Small intestine (tissue), 7 donors: ENCODE measurements around the gene HSFX3. TPM values are rescaled to one million over a fixed set of nuclear protein-coding genes. Genes with fewer than 3 reads are reported as not detected.
A peak's percentile ranks its signal among the peaks of the same experiment; 100 is the strongest.
"Not testable (repeated sequence)": the region's sequence is repeated elsewhere in the genome, so short reads cannot be mapped to it uniquely, and the experiment has no call there.

ENCODE experiments used
- DNase-seq, 2 donors: peaks; one replicate each; pipeline versions ENCODE4 v3.0.0 to v3.0.0-alpha.2; 2013
- FAIRE-seq: peaks from 2 replicates; lab custom pipeline; 2012; peaks lifted over from hg19 to GRCh38; lab: Jason Lieb, UNC
- H3K27ac ChIP-seq, 3 donors: one replicate each; pipeline ENCODE4 v1.5.1; 2013; ENCODE audit warnings: low read length in 2 of 3, mild to moderate bottlenecking in 2 of 3, control low read depth in 1 of 3, inconsistent platforms in 1 of 3, low read depth in 1 of 3, moderate library complexity in 1 of 3
- H3K27me3 ChIP-seq, 3 donors: one replicate each; pipeline ENCODE4 v1.6.1; 2013; ENCODE audit warnings: low read length in 3 of 3, inconsistent platforms in 1 of 3; ENCODE audit not compliant: control insufficient read depth in 3 of 3, insufficient read depth in 3 of 3
- H3K36me3 ChIP-seq, 3 donors: one replicate each; pipeline ENCODE4 v1.6.1; 2013; ENCODE audit warnings: low read length in 3 of 3, inconsistent platforms in 1 of 3, low read depth in 1 of 3, mild to moderate bottlenecking in 1 of 3, moderate library complexity in 1 of 3; ENCODE audit not compliant: control insufficient read depth in 3 of 3, insufficient read depth in 2 of 3
- H3K4me1 ChIP-seq, 3 donors: one replicate each; pipeline ENCODE4 v1.6.1; 2013; ENCODE audit warnings: low read length in 2 of 3, inconsistent platforms in 1 of 3, low read depth in 1 of 3, mild to moderate bottlenecking in 1 of 3, moderate library complexity in 1 of 3; ENCODE audit not compliant: control insufficient read depth in 3 of 3, insufficient read depth in 2 of 3
- H3K4me3 ChIP-seq, 3 donors: one replicate each; pipeline ENCODE4 v1.5.1; 2013; ENCODE audit warnings: low read length in 3 of 3, control low read depth in 1 of 3, inconsistent platforms in 1 of 3, low read depth in 1 of 3, mild to moderate bottlenecking in 1 of 3, moderate library complexity in 1 of 3
- H3K9me3 ChIP-seq, 2 donors: one replicate each; pipeline ENCODE4 v1.6.1; 2013; ENCODE audit warnings: low read depth in 1 of 2, low read length in 1 of 2; ENCODE audit not compliant: control insufficient read depth in 2 of 2, insufficient read depth in 1 of 2
- WGBS, 3 donors: extraction: QIAGEN DNeasy Blood & Tissue Kit; methylation state at CpG; one replicate each; pipeline ENCODE4 v1.1.7; 2013; 5-methylcytosine and 5-hydroxymethylcytosine counted together
- polyA plus RNA-seq, 4 donors: library from polyadenylated mRNA; stranded (reverse) in 3 of 4; unstranded in 1 of 4; fragments of 200-250 nt in 3 of 4; fragments of 120-200 nt in 1 of 4; gene quantifications; one replicate each; pipeline versions ENCODE4 v1.2.1 to v1.2.3, GENCODE V29; 2013
- donor health status: healthy with polysubstance abuse.
- donor health status: control.
- donor health status: control.
- donor health status: Bipolar disorder and iron deficiency.
- donor health status: healthy.

HSFX3 gene
- polyA plus RNA-seq, 4 donors = not detected

GRCh38 chrX:149540621-149541520 lies 8.9 kb downstream of the HSFX3 start, which contains the start of gene EOLA1:
TSS of gene EOLA1 (plus strand) at chrX:149541012. CDS start at chrX:149545631, 4,619 bp downstream.
- Histone ChIP-seq H3K9me3 (no peaks in the 10 kb centered on the region), H3K4me1 (no peaks in the 10 kb centered on the region), H3K27ac (peak within 1 kb of the TSS; percentile 49 to 98 (median 91)), H3K27me3 (no peaks in the 10 kb centered on the region), H3K4me3 (peak within 1 kb of the TSS; percentile 42 to 73 (median 69)), H3K36me3 (peaks cover 0 to 5% (median 0%) of the 10 kb centered on the region in 3 donors)
- DNase-seq (peak; percentile 93 to 95), FAIRE-seq (peak; percentile 91)
- 0 to 39% (median 11%) methylated on average over 65 to 71 of the region's 71 CpGs for WGBS, 3 donors

GRCh38 chrX:149540131-149540620 lies 9.5 kb downstream of the HSFX3 start:
- Histone ChIP-seq H3K27ac (peak overlapping the region; percentile 39 to 98 (median 88)), H3K4me1 (no peaks in the 10 kb centered on the region), H3K4me3 (peak overlapping the region in 2 of 3 donors; percentile 69 to 73), H3K36me3 (peaks cover 0 to 7% (median 0%) of the 10 kb centered on the region in 3 donors), H3K9me3 (no peaks in the 10 kb centered on the region), H3K27me3 (no peaks in the 10 kb centered on the region)
- DNase-seq (peak; percentile 87 to 89), FAIRE-seq (no peak)
- WGBS, 3 donors = 1 to 40% (median 14%) methylated on average over 7 to 24 of the region's 24 CpGs

- Histone ChIP-seq H3K27ac (peak overlapping the region; percentile 68 to 94 (median 91)), H3K4me3 (peak overlapping the region; percentile 7 to 49 (median 48)), H3K4me1 (no peaks in the 10 kb centered on the region), H3K27me3 (no peaks in the 10 kb centered on the region), H3K36me3 (peaks cover 0 to 5% (median 0%) of the 10 kb centered on the region in 3 donors), H3K9me3 (no peaks in the 10 kb centered on the region)
- FAIRE-seq (no peak), DNase-seq (peak; percentile 90)
- 1 to 38% (median 6%) methylated on average over 14 to 32 of the region's 34 CpGs for WGBS, 3 donors
Measured at GRCh38 chrX:149539283-149540130, 10.2 kb downstream of the HSFX3 start.

- not testable (repeated sequence) for FAIRE-seq, H3K4me3 ChIP-seq, H3K27me3 ChIP-seq, H3K9me3 ChIP-seq, H3K27ac ChIP-seq, H3K36me3 ChIP-seq, DNase-seq, H3K4me1 ChIP-seq
- 87% methylated on average over 5 to 8 of the region's 11 CpGs for WGBS, 3 donors
Measured at GRCh38 chrX:149537474-149537873, 12.2 kb downstream of the HSFX3 start.

- not testable (repeated sequence) for H3K27me3 ChIP-seq, H3K9me3 ChIP-seq, FAIRE-seq, H3K4me3 ChIP-seq, DNase-seq, H3K4me1 ChIP-seq, H3K36me3 ChIP-seq, H3K27ac ChIP-seq
- 52 to 85% (median 82%) methylated on average over 3 of the region's 3 CpGs for WGBS, 3 donors
Measured at GRCh38 chrX:149534926-149535602, 14.7 kb downstream of the HSFX3 start.

- 85 to 98% (median 97%) methylated on average over 5 to 10 of the region's 11 CpGs for WGBS, 3 donors
- not testable (repeated sequence) for H3K36me3 ChIP-seq, H3K4me1 ChIP-seq, FAIRE-seq, H3K4me3 ChIP-seq, DNase-seq, H3K27ac ChIP-seq, H3K27me3 ChIP-seq, H3K9me3 ChIP-seq
Measured at GRCh38 chrX:149533999-149534398, 15.7 kb downstream of the HSFX3 start.

GRCh38 chrX:149532868-149533267 lies 16.9 kb downstream of the HSFX3 start:
- not testable (repeated sequence) for H3K9me3 ChIP-seq, DNase-seq, H3K4me3 ChIP-seq, H3K36me3 ChIP-seq, H3K27me3 ChIP-seq, FAIRE-seq, H3K4me1 ChIP-seq, H3K27ac ChIP-seq
- WGBS, 3 donors = 100% methylated on average over 1 of the region's 3 CpGs; no CpG with 5 or more reads in 2 of the 3 donors
